MCF 10A (cell line): ENCODE data around the gene PPTC7. TPM values are rescaled to one million over a fixed set of nuclear protein-coding genes. Genes with fewer than 3 reads are reported as not detected.
A peak's percentile ranks its signal among the peaks of the same experiment; 100 is the strongest.
"Not testable (repeated sequence)": the region's sequence is repeated elsewhere in the genome, so short reads cannot be mapped to it uniquely, and the experiment has no call there.

Experiments
- BruUV-seq: library from RNA; stranded (reverse); fragments of 400-500 nt; replicated peaks from 2 replicates; lab custom pipeline; 2021; lab: Mats Ljungman, UMichigan
- CTCF ChIA-PET: fragments of 300-600 bp; sonication (Branson Sonifier 250); formaldehyde crosslinking; extraction: SDS; loops from one replicate; lab custom pipeline; 2021; ENCODE audit warnings: antibody characterized with exemption, inconsistent platforms; lab: Yijun Ruan, JAX
- POLR2A ChIA-PET: fragments of 300-600, 350-650 bp; sonication (Branson Sonifier 250); formaldehyde crosslinking; extraction: SDS; loops from one replicate; lab custom pipeline; 2020; ENCODE audit warnings: antibody characterized with exemption, inconsistent platforms; lab: Yijun Ruan, JAX
- DNase-seq: peaks from one replicate; pipeline ENCODE4 v3.0.0-alpha.2; 2018; ENCODE audit not compliant: unreplicated experiment
- H3K27ac Mint-ChIP-seq: one replicate; pipeline ENCODE4 v1.8.0; 2022; ENCODE audit warnings: mild to moderate bottlenecking, low read depth, mixed read lengths; ENCODE audit not compliant: unreplicated experiment
- H3K27me3 Mint-ChIP-seq: one replicate; pipeline ENCODE4 v1.8.0; 2022; ENCODE audit warnings: mixed read lengths; ENCODE audit not compliant: insufficient read depth, unreplicated experiment
- H3K36me3 Mint-ChIP-seq: one replicate; pipeline ENCODE4 v1.8.0; 2022; ENCODE audit warnings: mild to moderate bottlenecking, moderate library complexity, mixed read lengths; ENCODE audit not compliant: insufficient read depth, unreplicated experiment
- H3K4me1 Mint-ChIP-seq: one replicate; pipeline ENCODE4 v1.8.0; 2022; ENCODE audit warnings: mixed read lengths; ENCODE audit not compliant: insufficient read depth, unreplicated experiment
- H3K4me3 Mint-ChIP-seq: one replicate; pipeline ENCODE4 v1.8.0; 2022; ENCODE audit warnings: mild to moderate bottlenecking, moderate library complexity, mixed read lengths; ENCODE audit not compliant: unreplicated experiment
- H3K9me3 Mint-ChIP-seq: one replicate; pipeline ENCODE4 v1.8.0; 2022; ENCODE audit warnings: mixed read lengths; ENCODE audit not compliant: unreplicated experiment
- intact Hi-C: fragments of 100-400 bp; cut with micrococcal nuclease; formaldehyde crosslinking; loops from 2 replicates; pipeline ENCODE4 v1.14.1; 2022
- total RNA-seq: library from RNA; stranded (reverse); gene quantifications from 2 replicates; pipeline ENCODE4 v1.2.3, GENCODE V29; 2022
- TF ChIP-seq, protein P1 (sequence below): fragments of 200-600 bp; IDR thresholded peaks from one replicate; pipeline ENCODE4 v1.8.0; 2022; ENCODE audit warnings: antibody characterized with exemption, mild to moderate bottlenecking; ENCODE audit not compliant: unreplicated experiment

PPTC7 gene
- total RNA-seq, 1 experiment from 2014 or later: 36.5 TPM

GRCh38 chr12:110576504-110576903, 6.6 kb downstream of the PPTC7 start:
- TF ChIP-seq, protein P1, sequence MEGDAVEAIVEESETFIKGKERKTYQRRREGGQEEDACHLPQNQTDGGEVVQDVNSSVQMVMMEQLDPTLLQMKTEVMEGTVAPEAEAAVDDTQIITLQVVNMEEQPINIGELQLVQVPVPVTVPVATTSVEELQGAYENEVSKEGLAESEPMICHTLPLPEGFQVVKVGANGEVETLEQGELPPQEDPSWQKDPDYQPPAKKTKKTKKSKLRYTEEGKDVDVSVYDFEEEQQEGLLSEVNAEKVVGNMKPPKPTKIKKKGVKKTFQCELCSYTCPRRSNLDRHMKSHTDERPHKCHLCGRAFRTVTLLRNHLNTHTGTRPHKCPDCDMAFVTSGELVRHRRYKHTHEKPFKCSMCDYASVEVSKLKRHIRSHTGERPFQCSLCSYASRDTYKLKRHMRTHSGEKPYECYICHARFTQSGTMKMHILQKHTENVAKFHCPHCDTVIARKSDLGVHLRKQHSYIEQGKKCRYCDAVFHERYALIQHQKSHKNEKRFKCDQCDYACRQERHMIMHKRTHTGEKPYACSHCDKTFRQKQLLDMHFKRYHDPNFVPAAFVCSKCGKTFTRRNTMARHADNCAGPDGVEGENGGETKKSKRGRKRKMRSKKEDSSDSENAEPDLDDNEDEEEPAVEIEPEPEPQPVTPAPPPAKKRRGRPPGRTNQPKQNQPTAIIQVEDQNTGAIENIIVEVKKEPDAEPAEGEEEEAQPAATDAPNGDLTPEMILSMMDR: no peak
- intact Hi-C loops: loop anchor here (5.0 kb wide), 1 partner anchor 39 kb away; no protein-coding TSS in a partner anchor
- Mint-ChIP-seq H3K27ac (peak overlapping the region; percentile 97), H3K36me3 (peaks cover 25% of the 10 kb centered on the region), H3K27me3 (no peaks in the 10 kb centered on the region), H3K9me3 (no peaks in the 10 kb centered on the region), H3K4me1 (peaks cover 26% of the 10 kb centered on the region), H3K4me3 (peak overlapping the region; percentile 96)
- ChIA-PET CTCF (interaction anchor here (0.9 to 2.0 kb wide), 6 partner anchors 9 to 311 kb away, joined by 3 to 9 read pairs (median 4); no protein-coding TSS in a partner anchor), POLR2A (interaction anchor here (0.8 to 11.6 kb wide), 6 partner anchors 9 to 76 kb away, joined by 3 to 336 read pairs (median 168); partner anchors contain the start of genes RAD9B and VPS29)
- no TSS peak for BruUV-seq
- no peak for DNase-seq

DNA sequence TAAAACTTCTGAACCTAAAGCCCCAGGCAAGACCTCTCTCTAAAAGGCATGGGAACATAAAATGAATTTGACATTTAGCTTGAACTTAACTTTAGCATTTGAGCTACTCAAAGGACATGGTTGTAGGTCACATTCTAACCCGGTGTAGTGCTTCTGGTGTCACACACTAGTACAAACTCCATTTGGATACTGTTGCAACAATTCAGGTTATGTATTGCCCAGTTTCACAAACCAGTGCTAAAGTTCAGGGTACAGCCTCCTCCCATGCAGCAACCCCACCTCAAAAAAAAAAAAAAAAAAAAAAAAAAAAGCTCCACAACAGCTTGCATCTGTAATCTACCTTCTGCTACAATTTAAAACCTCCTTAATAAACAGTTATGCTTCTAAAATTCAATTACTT, 7.8 kb downstream of the PPTC7 start:
- TF ChIP-seq, protein P1: no peak
- ChIA-PET CTCF (interaction anchor here (0.6 to 2.0 kb wide), 7 partner anchors 9 to 305 kb away, joined by 3 to 10 read pairs (median 6); no protein-coding TSS in a partner anchor), POLR2A (interaction anchor here (0.8 to 11.6 kb wide), 4 partner anchors 14 to 74 kb away, joined by 4 to 336 read pairs (median 304); no protein-coding TSS in a partner anchor)
- H3K4me3 Mint-ChIP-seq: no peak overlapping the region
- intact Hi-C loops: loop anchor here (5.0 kb wide), 1 partner anchor 38 kb away; no protein-coding TSS in a partner anchor
- no TSS peak for BruUV-seq
- H3K36me3 Mint-ChIP-seq: peaks cover 21% of the 10 kb centered on the region
- no peaks in the 10 kb centered on the region for H3K27me3 Mint-ChIP-seq
- no peaks in the 10 kb centered on the region for H3K9me3 Mint-ChIP-seq
- peak overlapping the region; percentile 97 for H3K27ac Mint-ChIP-seq
- DNase-seq: no peak
- peaks cover 26% of the 10 kb centered on the region for H3K4me1 Mint-ChIP-seq

DNA sequence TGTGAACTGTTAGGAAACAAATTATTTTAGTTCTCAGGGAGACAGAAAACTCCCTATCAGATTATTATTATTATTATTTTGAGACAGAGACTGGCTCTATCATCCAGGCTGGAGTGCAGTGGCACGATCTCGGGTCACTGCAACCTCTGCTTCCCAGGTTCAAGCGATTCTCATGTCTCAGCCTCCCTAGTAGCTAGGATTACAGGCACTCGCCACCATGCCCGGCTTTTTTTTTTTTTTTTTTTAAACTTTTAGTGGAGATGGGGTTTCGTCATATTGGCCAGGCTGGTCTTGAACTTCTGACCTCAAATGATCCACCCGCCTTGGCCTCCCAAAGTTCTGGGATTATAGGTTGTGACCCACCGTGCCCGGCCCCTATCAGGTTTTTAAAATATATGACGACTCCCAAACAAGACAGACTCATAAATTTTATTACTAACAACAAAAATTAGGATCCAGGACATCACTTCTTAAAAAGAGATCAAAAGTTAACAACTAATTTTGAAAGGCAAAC, 8.3 kb downstream of the PPTC7 start:
- not testable (repeated sequence) for DNase-seq, H3K27me3 Mint-ChIP-seq, H3K9me3 Mint-ChIP-seq, BruUV-seq, H3K4me3 Mint-ChIP-seq
- H3K36me3 Mint-ChIP-seq: peaks cover 22% of the 10 kb centered on the region
- intact Hi-C loops: loop anchor here (5.0 kb wide), 1 partner anchor 37 kb away; no protein-coding TSS in a partner anchor
- H3K4me1 Mint-ChIP-seq: peaks cover 26% of the 10 kb centered on the region
- ChIA-PET CTCF (interaction anchor here (0.6 to 2.0 kb wide), 4 partner anchors 8 to 1375 kb away, joined by 4 to 10 read pairs (median 6); no protein-coding TSS in a partner anchor), POLR2A (interaction anchor here (1.0 to 11.6 kb wide), 4 partner anchors 13 to 73 kb away, joined by 4 to 336 read pairs (median 304); partner anchors contain the start of genes RAD9B and VPS29)
- peak overlapping the region; percentile 97 for H3K27ac Mint-ChIP-seq

DNA sequence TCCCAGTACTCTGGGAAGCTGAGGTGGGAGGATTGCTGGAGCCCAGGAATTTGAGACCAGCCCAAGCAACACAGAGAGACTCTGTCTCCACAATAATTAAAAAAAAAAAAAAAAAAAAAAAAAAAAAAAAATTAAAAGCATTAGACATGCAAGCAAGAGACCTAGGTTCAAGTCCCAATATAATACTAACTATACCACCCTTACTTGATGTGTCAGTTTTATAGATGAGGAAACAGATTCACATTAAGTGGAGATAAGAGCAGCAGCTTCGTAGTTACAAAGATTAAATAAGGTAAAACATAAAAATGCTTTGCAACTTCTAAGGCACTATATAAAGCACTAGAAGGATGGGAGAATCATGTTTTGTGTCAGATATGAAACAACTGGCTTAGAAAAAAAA, 9.1 kb downstream of the PPTC7 start:
- DNase-seq: no peak
- Mint-ChIP-seq H3K4me3 (no peak overlapping the region), H3K36me3 (peaks cover 26% of the 10 kb centered on the region), H3K9me3 (no peaks in the 10 kb centered on the region), H3K4me1 (peaks cover 26% of the 10 kb centered on the region), H3K27ac (peak overlapping the region; percentile 51), H3K27me3 (no peaks in the 10 kb centered on the region)
- ChIA-PET POLR2A (interaction anchor here (1.0 to 11.6 kb wide), 4 partner anchors 13 to 72 kb away, joined by 4 to 336 read pairs (median 304); partner anchors contain the start of genes RAD9B and VPS29), CTCF (interaction anchor here (0.6 to 1.8 kb wide), 3 partner anchors 21 to 1374 kb away, joined by 4 to 10 read pairs (median 4); no protein-coding TSS in a partner anchor)
- BruUV-seq: no TSS peak
- intact Hi-C loops: no loop called here
- TF ChIP-seq, protein P1: no peak

GRCh38 chr12:110570798-110571197, 12.3 kb downstream of the PPTC7 start:
- BruUV-seq, intact Hi-C loops, H3K9me3 Mint-ChIP-seq, CTCF ChIA-PET, H3K27me3 Mint-ChIP-seq, H3K4me3 Mint-ChIP-seq, DNase-seq, H3K27ac Mint-ChIP-seq: not testable (repeated sequence)
- Mint-ChIP-seq H3K36me3 (peaks cover 27% of the 10 kb centered on the region), H3K4me1 (peaks cover 25% of the 10 kb centered on the region)
- POLR2A ChIA-PET: interaction anchor here (11.6 kb wide), 2 partner anchors 24 to 37 kb away, joined by 283 to 336 read pairs; no protein-coding TSS in a partner anchor

GRCh38 chr12:110569838-110570237, 13.3 kb downstream of the PPTC7 start:
- Mint-ChIP-seq H3K36me3 (peaks cover 31% of the 10 kb centered on the region), H3K4me1 (peaks cover 23% of the 10 kb centered on the region)
- H3K27ac Mint-ChIP-seq, H3K9me3 Mint-ChIP-seq, intact Hi-C loops, H3K27me3 Mint-ChIP-seq, CTCF ChIA-PET, BruUV-seq, DNase-seq, H3K4me3 Mint-ChIP-seq: not testable (repeated sequence)
- POLR2A ChIA-PET: interaction anchor here (16.7 kb wide), 1 partner anchor 7 kb away, joined by 325 read pairs; no protein-coding TSS in a partner anchor
